Liver (tissue), 9 donors: Measurements from ENCODE around the gene ATP5MK. TPM values are rescaled to one million over a fixed set of nuclear protein-coding genes. Genes with fewer than 3 reads are reported as not detected.

Experiments
- DNase-seq: peaks from one replicate; pipeline ENCODE4 v3.0.0-alpha.2; 2017; ENCODE audit warnings: low spot score
- H3K27ac ChIP-seq, 2 donors: one replicate each; pipeline ENCODE4 v1.7.0; 2013; ENCODE audit warnings: inconsistent platforms in 2 of 2, low read length in 2 of 2, control low read depth in 1 of 2, low read depth in 1 of 2, mild to moderate bottlenecking in 1 of 2
- H3K27me3 ChIP-seq, 4 donors: one replicate each; pipeline versions ENCODE4 v1.6.1 to v1.7.0; 2013; ENCODE audit warnings: low read length in 3 of 4, inconsistent platforms in 1 of 4, mild to moderate bottlenecking in 1 of 4, moderate library complexity in 1 of 4; ENCODE audit not compliant: control insufficient read depth in 4 of 4, insufficient read depth in 4 of 4
- H3K36me3 ChIP-seq, 4 donors: one replicate each; pipeline versions ENCODE4 v1.6.1 to v1.7.0; 2013; ENCODE audit warnings: low read length in 3 of 4, mild to moderate bottlenecking in 3 of 4, low read depth in 1 of 4, moderate library complexity in 1 of 4; ENCODE audit not compliant: control insufficient read depth in 4 of 4, insufficient read depth in 3 of 4
- H3K4me1 ChIP-seq, 4 donors: one replicate each; pipeline versions ENCODE4 v1.6.1 to v1.7.0; 2013; ENCODE audit warnings: low read length in 3 of 4, mild to moderate bottlenecking in 3 of 4, moderate library complexity in 1 of 4; ENCODE audit not compliant: control insufficient read depth in 4 of 4, insufficient read depth in 4 of 4
- H3K4me3 ChIP-seq, 3 donors: one replicate each; pipeline versions ENCODE4 v1.6.1 to v1.7.0; 2013; ENCODE audit warnings: low read length in 3 of 3, control low read depth in 1 of 3, low read depth in 1 of 3, mild to moderate bottlenecking in 1 of 3
- H3K9ac ChIP-seq, 2 donors: one replicate each; pipeline ENCODE4 v1.7.0; 2013; ENCODE audit warnings: low read length in 2 of 2, mild to moderate bottlenecking in 2 of 2, moderate library complexity in 2 of 2, control low read depth in 1 of 2, low read depth in 1 of 2
- H3K9me3 ChIP-seq, 4 donors: one replicate each; pipeline versions ENCODE4 v1.6.1 to v1.7.0; 2013; ENCODE audit warnings: low read length in 3 of 4; ENCODE audit not compliant: control insufficient read depth in 4 of 4
- EGR1 ChIP-seq, 2 donors: IDR thresholded peaks; 2 replicates each; pipeline ENCODE4 v1.6.1; 2016 to 2018; ENCODE audit warnings: antibody characterized with exemption in 2 of 2, low read depth in 2 of 2
- FOXA1 ChIP-seq: IDR thresholded peaks from 2 replicates; pipeline ENCODE4 v1.6.1; 2016; ENCODE audit warnings: antibody characterized with exemption
- FOXA2 ChIP-seq: IDR thresholded peaks from 2 replicates; pipeline ENCODE4 v1.6.1; 2016; ENCODE audit warnings: antibody characterized with exemption
- GABPA ChIP-seq, 2 donors: IDR thresholded peaks in 1 of 2; conservative IDR thresholded peaks in 1 of 2; 2 replicates each; pipeline ENCODE4 v1.6.1; 2016; ENCODE audit warnings: antibody characterized with exemption in 2 of 2, mild to moderate bottlenecking in 1 of 2, moderate library complexity in 1 of 2
- HNF4A ChIP-seq, 2 donors: conservative IDR thresholded peaks; 2 replicates each; pipeline ENCODE4 v1.6.1; 2016; ENCODE audit warnings: antibody characterized with exemption in 2 of 2, mild to moderate bottlenecking in 2 of 2
- HNF4G ChIP-seq: IDR thresholded peaks from 2 replicates; pipeline ENCODE4 v1.6.1; 2016; ENCODE audit warnings: antibody characterized with exemption
- JUND ChIP-seq, 2 donors: IDR thresholded peaks; 2 replicates each; pipeline ENCODE4 v1.6.1; 2016; ENCODE audit warnings: antibody characterized with exemption in 2 of 2
- NR2F2 ChIP-seq: IDR thresholded peaks from 2 replicates; pipeline ENCODE4 v1.6.1; 2016; ENCODE audit warnings: antibody characterized with exemption
- RAD21 ChIP-seq, 2 donors: IDR thresholded peaks; 2 replicates each; pipeline ENCODE4 v1.6.1; 2016; ENCODE audit warnings: antibody characterized with exemption in 2 of 2, mild to moderate bottlenecking in 2 of 2
- RXRA ChIP-seq, 2 donors: IDR thresholded peaks; 2 replicates each; pipeline ENCODE4 v1.6.1; 2017 to 2018; ENCODE audit warnings: antibody characterized with exemption in 2 of 2, mild to moderate bottlenecking in 1 of 2
- SP1 ChIP-seq: IDR thresholded peaks from 2 replicates; pipeline ENCODE4 v1.6.1; 2018; ENCODE audit warnings: antibody characterized with exemption, mild to moderate bottlenecking
- TAF1 ChIP-seq: conservative IDR thresholded peaks from 2 replicates; pipeline ENCODE4 v1.6.1; 2016; ENCODE audit warnings: antibody characterized with exemption, mild to moderate bottlenecking
- YY1 ChIP-seq: IDR thresholded peaks from 2 replicates; pipeline ENCODE4 v1.6.1; 2016; ENCODE audit warnings: antibody characterized with exemption, mild to moderate bottlenecking
- WGBS: extraction: QIAGEN DNeasy Blood & Tissue Kit; methylation state at CpG from one replicate; pipeline ENCODE4 v1.1.7; 2013; 5-methylcytosine and 5-hydroxymethylcytosine counted together
- polyA plus RNA-seq, 2 donors: library from polyadenylated mRNA; stranded (reverse) in 1 of 2; unstranded in 1 of 2; fragments of 200-250 nt in 1 of 2; fragments of >200 nt in 1 of 2; fragmentation: Nextera tagmentation in 1 of 2; extraction: Ambion mirVana in 1 of 2; gene quantifications; one replicate each; pipeline versions ENCODE4 v1.2.1 to v1.2.3, GENCODE V29; 2013 to 2015
- total RNA-seq, 2 donors: library from RNA; depleted of rRNA; stranded (reverse); fragments of >200 nt; gene quantifications; one replicate each; pipeline ENCODE4 v1.2.3, GENCODE V29; 2014
- TF ChIP-seq, protein P1 (sequence below): IDR thresholded peaks from 2 replicates; pipeline ENCODE4 v1.6.1; 2016; ENCODE audit warnings: antibody characterized with exemption, mild to moderate bottlenecking
- TF ChIP-seq, protein P2 (sequence below): IDR thresholded peaks from 2 replicates; pipeline ENCODE4 v1.6.1; 2016; ENCODE audit warnings: antibody characterized with exemption
- TF ChIP-seq, protein P3 (sequence below): fragments of 150-350 bp; IDR thresholded peaks from 2 replicates; pipeline ENCODE4 v1.5.1; 2017; ENCODE audit warnings: improper control_type of control experiment, low read depth, low read length; ENCODE audit not compliant: missing input control
- TF ChIP-seq, protein P4 (sequence below): IDR thresholded peaks from 2 replicates; pipeline ENCODE4 v1.6.1; 2016; ENCODE audit warnings: antibody characterized with exemption
- donor health status: healthy.
- donor health status: healthy.
- donor health status: healthy.
- donor health status: healthy.
- donor health status: healthy.

The ATP5MK gene
- total and polyA plus RNA-seq, 4 donors, result 74.7 to 632 (median 248) TPM

DNA sequence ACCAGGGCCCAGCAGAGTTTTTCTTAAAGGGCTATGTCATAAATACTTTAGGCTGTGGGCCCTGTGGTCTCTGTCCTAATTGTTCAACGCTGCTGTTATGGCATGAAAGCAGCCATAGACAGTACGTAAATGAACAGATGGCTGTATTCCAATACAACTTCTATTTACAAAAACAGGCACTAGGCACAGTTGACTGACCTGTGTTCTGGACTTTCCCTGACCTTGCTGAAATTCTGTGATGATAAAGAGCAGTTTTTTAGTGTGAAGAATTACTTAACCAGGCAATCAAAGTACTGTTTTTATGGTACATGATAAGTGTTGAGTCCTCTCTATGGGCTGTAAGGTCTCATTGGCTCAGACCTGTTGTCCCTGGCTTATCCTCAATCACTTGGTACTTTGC, 17.3 kb upstream of the ATP5MK start (continued):
- TF ChIP-seq, protein P1, sequence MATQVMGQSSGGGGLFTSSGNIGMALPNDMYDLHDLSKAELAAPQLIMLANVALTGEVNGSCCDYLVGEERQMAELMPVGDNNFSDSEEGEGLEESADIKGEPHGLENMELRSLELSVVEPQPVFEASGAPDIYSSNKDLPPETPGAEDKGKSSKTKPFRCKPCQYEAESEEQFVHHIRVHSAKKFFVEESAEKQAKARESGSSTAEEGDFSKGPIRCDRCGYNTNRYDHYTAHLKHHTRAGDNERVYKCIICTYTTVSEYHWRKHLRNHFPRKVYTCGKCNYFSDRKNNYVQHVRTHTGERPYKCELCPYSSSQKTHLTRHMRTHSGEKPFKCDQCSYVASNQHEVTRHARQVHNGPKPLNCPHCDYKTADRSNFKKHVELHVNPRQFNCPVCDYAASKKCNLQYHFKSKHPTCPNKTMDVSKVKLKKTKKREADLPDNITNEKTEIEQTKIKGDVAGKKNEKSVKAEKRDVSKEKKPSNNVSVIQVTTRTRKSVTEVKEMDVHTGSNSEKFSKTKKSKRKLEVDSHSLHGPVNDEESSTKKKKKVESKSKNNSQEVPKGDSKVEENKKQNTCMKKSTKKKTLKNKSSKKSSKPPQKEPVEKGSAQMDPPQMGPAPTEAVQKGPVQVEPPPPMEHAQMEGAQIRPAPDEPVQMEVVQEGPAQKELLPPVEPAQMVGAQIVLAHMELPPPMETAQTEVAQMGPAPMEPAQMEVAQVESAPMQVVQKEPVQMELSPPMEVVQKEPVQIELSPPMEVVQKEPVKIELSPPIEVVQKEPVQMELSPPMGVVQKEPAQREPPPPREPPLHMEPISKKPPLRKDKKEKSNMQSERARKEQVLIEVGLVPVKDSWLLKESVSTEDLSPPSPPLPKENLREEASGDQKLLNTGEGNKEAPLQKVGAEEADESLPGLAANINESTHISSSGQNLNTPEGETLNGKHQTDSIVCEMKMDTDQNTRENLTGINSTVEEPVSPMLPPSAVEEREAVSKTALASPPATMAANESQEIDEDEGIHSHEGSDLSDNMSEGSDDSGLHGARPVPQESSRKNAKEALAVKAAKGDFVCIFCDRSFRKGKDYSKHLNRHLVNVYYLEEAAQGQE, result peak; percentile 36
- TF ChIP-seq HNF4G (no peak), RXRA (IDR thresholded peaks at IDR 0.05) (peak; percentile 96), GABPA (IDR thresholded peaks at IDR 0.05 in 1 of 2, conservative IDR thresholded peaks at IDR 0.05 in 1 of 2) (peak in 1 of 2 donors; percentile 52), HNF4A (conservative IDR thresholded peaks at IDR 0.05) (peak; percentile 68 to 83), NR2F2 (peak; percentile 21), YY1 (peak; percentile 70)
- TF ChIP-seq, protein P2, sequence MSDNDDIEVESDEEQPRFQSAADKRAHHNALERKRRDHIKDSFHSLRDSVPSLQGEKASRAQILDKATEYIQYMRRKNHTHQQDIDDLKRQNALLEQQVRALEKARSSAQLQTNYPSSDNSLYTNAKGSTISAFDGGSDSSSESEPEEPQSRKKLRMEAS, result peak; percentile 37
- TF ChIP-seq, protein P3, sequence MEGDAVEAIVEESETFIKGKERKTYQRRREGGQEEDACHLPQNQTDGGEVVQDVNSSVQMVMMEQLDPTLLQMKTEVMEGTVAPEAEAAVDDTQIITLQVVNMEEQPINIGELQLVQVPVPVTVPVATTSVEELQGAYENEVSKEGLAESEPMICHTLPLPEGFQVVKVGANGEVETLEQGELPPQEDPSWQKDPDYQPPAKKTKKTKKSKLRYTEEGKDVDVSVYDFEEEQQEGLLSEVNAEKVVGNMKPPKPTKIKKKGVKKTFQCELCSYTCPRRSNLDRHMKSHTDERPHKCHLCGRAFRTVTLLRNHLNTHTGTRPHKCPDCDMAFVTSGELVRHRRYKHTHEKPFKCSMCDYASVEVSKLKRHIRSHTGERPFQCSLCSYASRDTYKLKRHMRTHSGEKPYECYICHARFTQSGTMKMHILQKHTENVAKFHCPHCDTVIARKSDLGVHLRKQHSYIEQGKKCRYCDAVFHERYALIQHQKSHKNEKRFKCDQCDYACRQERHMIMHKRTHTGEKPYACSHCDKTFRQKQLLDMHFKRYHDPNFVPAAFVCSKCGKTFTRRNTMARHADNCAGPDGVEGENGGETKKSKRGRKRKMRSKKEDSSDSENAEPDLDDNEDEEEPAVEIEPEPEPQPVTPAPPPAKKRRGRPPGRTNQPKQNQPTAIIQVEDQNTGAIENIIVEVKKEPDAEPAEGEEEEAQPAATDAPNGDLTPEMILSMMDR, result no peak

DNA sequence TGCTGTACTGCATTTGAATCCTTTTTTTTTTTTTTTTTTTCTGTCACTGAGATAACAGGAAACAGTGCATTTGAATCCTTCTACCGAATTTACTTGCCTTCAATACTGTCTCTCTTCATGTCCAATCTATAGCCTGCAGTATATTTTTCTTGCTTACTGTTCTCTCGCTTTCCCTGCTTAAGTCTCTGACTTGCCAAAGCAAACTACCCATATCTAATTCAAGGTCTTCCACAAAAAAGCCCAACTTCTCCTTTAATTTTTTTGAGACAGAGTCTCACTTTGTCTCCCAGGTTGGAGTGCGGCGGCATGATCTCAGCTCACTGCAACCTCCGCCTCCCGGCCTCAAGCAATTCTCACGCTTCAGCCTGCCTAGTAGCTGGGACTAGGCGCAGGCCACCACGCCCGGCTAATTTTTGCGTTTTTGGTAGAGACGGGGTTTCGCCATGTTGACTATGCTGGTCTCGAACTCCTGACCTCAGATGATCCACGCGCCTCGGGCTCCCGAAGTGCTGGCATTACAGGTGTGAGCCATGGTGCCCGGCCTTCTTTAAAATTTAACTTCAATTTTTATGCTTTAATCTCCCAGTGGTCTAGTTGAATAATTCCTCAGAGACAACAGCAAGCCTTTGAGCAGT, 1.0 kb upstream of the ATP5MK start:
- peaks cover 7 to 25% (median 22%) of the 10 kb centered on the region in 4 donors for H3K36me3 ChIP-seq
- H3K9me3 ChIP-seq, result no peaks in the 10 kb centered on the region
- H3K27ac ChIP-seq, result peak overlapping the region in 1 of 2 donors; percentile 42
- 70% methylated on average over 19 of the region's 19 CpGs for WGBS
- no peak for TF ChIP-seq YY1
- no peak for TF ChIP-seq SP1
- no peak for TF ChIP-seq FOXA2
- no peak for TF ChIP-seq HNF4A (conservative IDR thresholded peaks at IDR 0.05)
- no peak for TF ChIP-seq TAF1
- TF ChIP-seq GABPA (IDR thresholded peaks at IDR 0.05 in 1 of 2, conservative IDR thresholded peaks at IDR 0.05 in 1 of 2), result no peak
- TF ChIP-seq HNF4G, result no peak
- TF ChIP-seq RAD21 (IDR thresholded peaks at IDR 0.05), result no peak
- no peak for TF ChIP-seq JUND (IDR thresholded peaks at IDR 0.05)
- TF ChIP-seq RXRA (IDR thresholded peaks at IDR 0.05), result no peak
- no peak for TF ChIP-seq NR2F2
- no peak for TF ChIP-seq EGR1 (IDR thresholded peaks at IDR 0.05; ENCODE audit: low read depth in 2 of 2)
- TF ChIP-seq, protein P3, result no peak
- TF ChIP-seq, protein P2, result no peak
- TF ChIP-seq, protein P1, result no peak
- no peak for TF ChIP-seq FOXA1
- TF ChIP-seq, protein P4, sequence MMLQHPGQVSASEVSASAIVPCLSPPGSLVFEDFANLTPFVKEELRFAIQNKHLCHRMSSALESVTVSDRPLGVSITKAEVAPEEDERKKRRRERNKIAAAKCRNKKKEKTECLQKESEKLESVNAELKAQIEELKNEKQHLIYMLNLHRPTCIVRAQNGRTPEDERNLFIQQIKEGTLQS, result no peak
- no peak for DNase-seq
- H3K4me1 ChIP-seq, result peaks cover 8 to 26% (median 23%) of the 10 kb centered on the region in 4 donors
- H3K4me3 ChIP-seq, result peak overlapping the region; percentile 80 to 91 (median 87)
- H3K9ac ChIP-seq, result peak overlapping the region; percentile 10 to 61
- no peaks in the 10 kb centered on the region for H3K27me3 ChIP-seq
